Astrocyte (in vitro differentiated cells and primary cell): Measurements from ENCODE around the gene ARHGAP32. TPM values are rescaled to one million over a fixed set of nuclear protein-coding genes. Genes with fewer than 3 reads are reported as not detected.

ENCODE experiments used
- DNase-seq: peaks from one replicate; pipeline ENCODE4 v3.0.0-alpha.2; 2010; ENCODE audit warnings: low read depth
- FAIRE-seq: peaks from 2 replicates; lab custom pipeline; 2011; peaks lifted over from hg19 to GRCh38; lab: Jason Lieb, UNC
- H2AFZ ChIP-seq: 2 replicates; pipeline ENCODE4 v1.6.0; 2012; ENCODE audit warnings: low read depth, low read length, inconsistent platforms
- H3K27ac ChIP-seq: 2 replicates; pipeline ENCODE4 v1.5.1; 2011; ENCODE audit warnings: low read depth, low read length, inconsistent platforms
- H3K27me3 ChIP-seq: 2 replicates; pipeline ENCODE4 v1.6.0; 2011; ENCODE audit warnings: low read length, inconsistent platforms; ENCODE audit not compliant: insufficient read depth
- H3K36me3 ChIP-seq: 2 replicates; pipeline ENCODE4 v1.5.1; 2011; ENCODE audit warnings: low read length, inconsistent platforms; ENCODE audit not compliant: insufficient read depth
- H3K4me1 ChIP-seq: 2 replicates; pipeline ENCODE4 v1.5.1; 2011; ENCODE audit warnings: low read length, inconsistent platforms; ENCODE audit not compliant: insufficient read depth
- H3K4me2 ChIP-seq: 2 replicates; pipeline ENCODE4 v1.6.0; 2012; ENCODE audit warnings: low read length, inconsistent platforms
- H3K4me3 ChIP-seq: 2 replicates; pipeline ENCODE4 v1.5.1; 2011; ENCODE audit warnings: low read depth, mild to moderate bottlenecking, low read length, inconsistent platforms; ENCODE audit not compliant: insufficient read depth
- H3K79me2 ChIP-seq: 2 replicates; pipeline ENCODE4 v1.6.0; 2012; ENCODE audit warnings: mild to moderate bottlenecking, low read length, inconsistent platforms; ENCODE audit not compliant: insufficient read depth
- H3K9ac ChIP-seq: 2 replicates; pipeline ENCODE4 v1.6.0; 2012; ENCODE audit warnings: mild to moderate bottlenecking, low read length, inconsistent platforms
- H3K9me3 ChIP-seq: 2 replicates; pipeline ENCODE4 v1.5.1; 2012; ENCODE audit warnings: low read depth, mild to moderate bottlenecking, low read length, inconsistent platforms; ENCODE audit not compliant: insufficient read depth
- H4K20me1 ChIP-seq: 2 replicates; pipeline ENCODE4 v1.6.0; 2012; ENCODE audit warnings: low read length, inconsistent platforms; ENCODE audit not compliant: insufficient read depth
- H3K27ac Mint-ChIP-seq: one replicate; pipeline ENCODE4 v1.8.0; 2021; ENCODE audit warnings: mild to moderate bottlenecking, mixed read lengths; ENCODE audit not compliant: unreplicated experiment
- H3K27me3 Mint-ChIP-seq: one replicate; pipeline ENCODE4 v1.8.0; 2021; ENCODE audit warnings: low read depth, mixed read lengths; ENCODE audit not compliant: unreplicated experiment
- H3K36me3 Mint-ChIP-seq: one replicate; pipeline ENCODE4 v1.8.0; 2021; ENCODE audit warnings: low read depth, mixed read lengths; ENCODE audit not compliant: unreplicated experiment
- H3K4me1 Mint-ChIP-seq: one replicate; pipeline ENCODE4 v1.8.0; 2021; ENCODE audit warnings: low read depth, mixed read lengths; ENCODE audit not compliant: unreplicated experiment
- H3K4me3 Mint-ChIP-seq: one replicate; pipeline ENCODE4 v1.8.0; 2021; ENCODE audit warnings: mild to moderate bottlenecking, moderate library complexity, mixed read lengths; ENCODE audit not compliant: unreplicated experiment
- H3K9me3 Mint-ChIP-seq: one replicate; pipeline ENCODE4 v1.8.0; 2021; ENCODE audit warnings: mild to moderate bottlenecking, mixed read lengths; ENCODE audit not compliant: unreplicated experiment
- CTCF ChIP-seq: IDR thresholded peaks from 2 replicates; pipeline ENCODE4 v1.5.1; 2011; ENCODE audit warnings: low read depth, mild to moderate bottlenecking, inconsistent platforms, low read length, moderate library complexity; ENCODE audit not compliant: insufficient read depth
- EZH2 ChIP-seq: IDR thresholded peaks from 2 replicates; pipeline ENCODE4 v1.6.1; 2012; ENCODE audit warnings: mild to moderate bottlenecking, low read length, inconsistent platforms; ENCODE audit not compliant: insufficient read depth
- total RNA-seq: library from RNA; stranded (reverse); gene quantifications from 2 replicates; pipeline ENCODE4 v1.2.1, GENCODE V29; 2021

Gene ARHGAP32
- total RNA-seq, 1 donor from 2014 or later, result 21.6 TPM

GRCh38 chr11:128934926-128935325, 257.2 kb downstream of the ARHGAP32 start:
- TF ChIP-seq EZH2 (no peak), CTCF (no peak)
- FAIRE-seq (no peak), DNase-seq (no peak)
- Histone ChIP-seq H3K36me3 (no peaks in the 10 kb centered on the region), H3K27me3 (peaks cover 2% of the 10 kb centered on the region), H3K9ac (no peak overlapping the region), H3K79me2 (no peaks in the 10 kb centered on the region), H4K20me1 (no peaks in the 10 kb centered on the region), H3K9me3 (no peaks in the 10 kb centered on the region), H3K4me3 (no peak overlapping the region), H3K4me2 (no peak overlapping the region), H2AFZ (no peak overlapping the region), H3K4me1 (no peaks in the 10 kb centered on the region), H3K27ac (no peak overlapping the region)
- Mint-ChIP-seq H3K27ac (no peak overlapping the region), H3K4me3 (no peak overlapping the region), H3K36me3 (no peaks in the 10 kb centered on the region), H3K9me3 (peaks cover 2% of the 10 kb centered on the region), H3K4me1 (peaks cover 8% of the 10 kb centered on the region), H3K27me3 (peaks cover 25% of the 10 kb centered on the region)

GRCh38 chr11:128934351-128934750, 257.8 kb downstream of the ARHGAP32 start:
- Histone ChIP-seq H3K9ac (no peak overlapping the region), H3K27ac (no peak overlapping the region), H3K4me1 (no peaks in the 10 kb centered on the region), H3K4me2 (no peak overlapping the region), H4K20me1 (no peaks in the 10 kb centered on the region), H3K9me3 (no peaks in the 10 kb centered on the region), H3K4me3 (no peak overlapping the region), H3K27me3 (peaks cover 2% of the 10 kb centered on the region), H3K79me2 (no peaks in the 10 kb centered on the region), H3K36me3 (no peaks in the 10 kb centered on the region), H2AFZ (no peak overlapping the region)
- no peak for FAIRE-seq
- Mint-ChIP-seq H3K4me3 (no peak overlapping the region), H3K27me3 (peaks cover 24% of the 10 kb centered on the region), H3K27ac (no peak overlapping the region), H3K9me3 (peaks cover 2% of the 10 kb centered on the region), H3K4me1 (peaks cover 13% of the 10 kb centered on the region), H3K36me3 (no peaks in the 10 kb centered on the region)
- DNase-seq, result no peak
- TF ChIP-seq CTCF (no peak), EZH2 (no peak)

GRCh38 chr11:128933481-128934178, 258.5 kb downstream of the ARHGAP32 start:
- no peak overlapping the region for H3K4me3 ChIP-seq
- peaks cover 16% of the 10 kb centered on the region for H3K4me1 Mint-ChIP-seq
- FAIRE-seq (no peak), DNase-seq (no peak)
- H3K79me2 ChIP-seq, result no peaks in the 10 kb centered on the region
- no peaks in the 10 kb centered on the region for H3K9me3 ChIP-seq
- TF ChIP-seq CTCF (no peak), EZH2 (no peak)
- no peak overlapping the region for H3K27ac ChIP-seq
- no peak overlapping the region for H3K4me2 ChIP-seq
- no peaks in the 10 kb centered on the region for H3K36me3 ChIP-seq
- no peak overlapping the region for H3K4me3 Mint-ChIP-seq
- peaks cover 2% of the 10 kb centered on the region for H3K9me3 Mint-ChIP-seq
- H3K27me3 ChIP-seq, result no peaks in the 10 kb centered on the region
- H4K20me1 ChIP-seq, result no peaks in the 10 kb centered on the region
- no peak overlapping the region for H2AFZ ChIP-seq
- no peaks in the 10 kb centered on the region for H3K4me1 ChIP-seq
- H3K27ac Mint-ChIP-seq, result no peak overlapping the region
- H3K36me3 Mint-ChIP-seq, result no peaks in the 10 kb centered on the region
- H3K9ac ChIP-seq, result no peak overlapping the region
- H3K27me3 Mint-ChIP-seq, result peaks cover 19% of the 10 kb centered on the region
